Stomach (tissue), 4 donors: ENCODE results near the gene ACTN1.

Experiments
- CTCF ChIP-seq, 7 experiments: fragments of 450-650 bp in 4 of 7; fragments of 200-600 bp in 3 of 7; sonication (generic) in 3 of 7; IDR thresholded peaks; one replicate each; pipeline ENCODE4 v1.5.1; 2016 to 2019; ENCODE audit warnings: antibody characterized with exemption in 7 of 7, control low read depth in 2 of 7, mild to moderate bottlenecking in 1 of 7
- POLR2A ChIP-seq, 4 donors: fragments of 450-650 bp; IDR thresholded peaks; one replicate each; pipeline ENCODE4 v1.6.1; 2016; ENCODE audit warnings: antibody characterized with exemption in 4 of 4, control low read depth in 2 of 4, mild to moderate bottlenecking in 1 of 4, moderate library complexity in 1 of 4

GRCh38 chr14:68881396-68881795 is 97.7 kb downstream of the ACTN1 start:
- TF ChIP-seq POLR2A (IDR thresholded peaks at IDR 0.05) (no peak), CTCF (IDR thresholded peaks at IDR 0.05) (no peak)
